ENCODE data around the gene TIGAR. TPM values are rescaled to one million over a fixed set of nuclear protein-coding genes. Genes with fewer than 3 reads are reported as not detected.

TIGAR gene
- total and polyA plus RNA-seq, 2 experiments from 2014 or later = 9.3 to 23.6 TPM

- in situ Hi-C loops (cut with MboI) = loop anchor here (10.0 kb wide), 1 partner anchor 384 kb away; no protein-coding TSS in a partner anchor
- no peak overlapping the region for H3K4me2 ChIP-seq (ENCODE audit: unreplicated experiment)
- no peak overlapping the region for H3K9ac ChIP-seq
- no peaks in the 10 kb centered on the region for H3K4me1 ChIP-seq (ENCODE audit: insufficient read depth)
- H3K9me3 ChIP-seq (ENCODE audit: low read depth) = no peaks in the 10 kb centered on the region
- H3K9me2 ChIP-seq (ENCODE audit: insufficient read depth) = no peaks in the 10 kb centered on the region
- no peak overlapping the region for H3K4me3 ChIP-seq
- DNase-seq = no peak
- WGBS, 2 experiments (ENCODE audit: low coverage in 1 of 2, low lambda C conversion rate in 2 of 2, missing lambda C conversion rate in 2 of 2) = 33 to 35% methylated on average over 15 of the region's 15 CpGs
- TF ChIP-seq EZH2phosphoT487 (IDR thresholded peaks at IDR 0.05; ENCODE audit: insufficient read depth, low read depth) = no peak
- no peak for TF ChIP-seq EZH2 (IDR thresholded peaks at IDR 0.05; ENCODE audit: insufficient read depth, poor library complexity, severe bottlenecking)
- H3K79me2 ChIP-seq (ENCODE audit: insufficient read depth) = no peaks in the 10 kb centered on the region
- no peaks in the 10 kb centered on the region for H3K36me3 ChIP-seq (ENCODE audit: low read depth)
- no peaks in the 10 kb centered on the region for H3F3A ChIP-seq (ENCODE audit: insufficient read depth)
- H4K20me1 ChIP-seq (ENCODE audit: insufficient read depth) = no peaks in the 10 kb centered on the region
- peaks cover 57% of the 10 kb centered on the region for H3K27me3 ChIP-seq (replicated peaks; ENCODE audit: insufficient read depth)
- no peak overlapping the region for H2AFZ ChIP-seq
- H3K27ac ChIP-seq = no peak overlapping the region
These were observed 42.5 kb upstream of the TIGAR start for GRCh38 chr12:4278329-4279197.

GRCh38 chr12:4279198-4279690 is 41.8 kb upstream of the TIGAR start:
- Histone ChIP-seq H3K9me3 (ENCODE audit: low read depth) (no peaks in the 10 kb centered on the region), H3K4me1 (ENCODE audit: insufficient read depth) (no peaks in the 10 kb centered on the region), H3K27ac (no peak overlapping the region), H3K4me2 (ENCODE audit: unreplicated experiment) (no peak overlapping the region), H3K36me3 (ENCODE audit: low read depth) (no peaks in the 10 kb centered on the region), H3K27me3 (replicated peaks; ENCODE audit: insufficient read depth) (peaks cover 50% of the 10 kb centered on the region), H3K79me2 (ENCODE audit: insufficient read depth) (no peaks in the 10 kb centered on the region), H3F3A (ENCODE audit: insufficient read depth) (no peaks in the 10 kb centered on the region), H3K9me2 (ENCODE audit: insufficient read depth) (no peaks in the 10 kb centered on the region), H3K9ac (no peak overlapping the region), H3K4me3 (no peak overlapping the region), H4K20me1 (ENCODE audit: insufficient read depth) (no peaks in the 10 kb centered on the region), H2AFZ (no peak overlapping the region)
- DNase-seq = no peak
- TF ChIP-seq EZH2 (IDR thresholded peaks at IDR 0.05; ENCODE audit: insufficient read depth, poor library complexity, severe bottlenecking) = no peak
- no peak for TF ChIP-seq EZH2phosphoT487 (IDR thresholded peaks at IDR 0.05; ENCODE audit: insufficient read depth, low read depth)
- WGBS, 2 experiments (ENCODE audit: low coverage in 1 of 2, low lambda C conversion rate in 2 of 2, missing lambda C conversion rate in 2 of 2) = 61 to 63% methylated on average over 10 of the region's 10 CpGs
- in situ Hi-C loops (cut with MboI) = loop anchor here (10.0 kb wide), 1 partner anchor 384 kb away; no protein-coding TSS in a partner anchor

GRCh38 chr12:4280351-4281163 is 40.5 kb upstream of the TIGAR start:
- Histone ChIP-seq H3K4me1 (ENCODE audit: insufficient read depth) (no peaks in the 10 kb centered on the region), H3K9me3 (ENCODE audit: low read depth) (no peaks in the 10 kb centered on the region), H4K20me1 (ENCODE audit: insufficient read depth) (no peaks in the 10 kb centered on the region), H3K9me2 (ENCODE audit: insufficient read depth) (no peaks in the 10 kb centered on the region), H3K4me3 (no peak overlapping the region), H3F3A (ENCODE audit: insufficient read depth) (no peaks in the 10 kb centered on the region), H3K79me2 (ENCODE audit: insufficient read depth) (no peaks in the 10 kb centered on the region), H3K27me3 (replicated peaks; ENCODE audit: insufficient read depth) (peaks cover 37% of the 10 kb centered on the region), H3K27ac (no peak overlapping the region), H3K9ac (no peak overlapping the region), H2AFZ (no peak overlapping the region), H3K36me3 (ENCODE audit: low read depth) (no peaks in the 10 kb centered on the region), H3K4me2 (ENCODE audit: unreplicated experiment) (no peak overlapping the region)
- in situ Hi-C loops (cut with MboI) = no loop called here
- DNase-seq = no peak
- no peak for TF ChIP-seq EZH2phosphoT487 (IDR thresholded peaks at IDR 0.05; ENCODE audit: insufficient read depth, low read depth)
- TF ChIP-seq EZH2 (IDR thresholded peaks at IDR 0.05; ENCODE audit: insufficient read depth, poor library complexity, severe bottlenecking) = no peak
- WGBS, 2 experiments (ENCODE audit: low coverage in 1 of 2, low lambda C conversion rate in 2 of 2, missing lambda C conversion rate in 2 of 2) = 28 to 31% methylated on average over 15 of the region's 15 CpGs

- Histone ChIP-seq H3K9me2 (ENCODE audit: insufficient read depth) (no peaks in the 10 kb centered on the region), H3K9me3 (ENCODE audit: low read depth) (no peaks in the 10 kb centered on the region), H4K20me1 (ENCODE audit: insufficient read depth) (no peaks in the 10 kb centered on the region), H2AFZ (no peak overlapping the region), H3K27me3 (replicated peaks; ENCODE audit: insufficient read depth) (peaks cover 30% of the 10 kb centered on the region), H3K36me3 (ENCODE audit: low read depth) (no peaks in the 10 kb centered on the region), H3K4me2 (ENCODE audit: unreplicated experiment) (no peak overlapping the region), H3K4me3 (no peak overlapping the region), H3F3A (ENCODE audit: insufficient read depth) (no peaks in the 10 kb centered on the region), H3K79me2 (ENCODE audit: insufficient read depth) (no peaks in the 10 kb centered on the region), H3K4me1 (ENCODE audit: insufficient read depth) (no peaks in the 10 kb centered on the region), H3K27ac (no peak overlapping the region), H3K9ac (no peak overlapping the region)
- WGBS, 2 experiments (ENCODE audit: low coverage in 1 of 2, low lambda C conversion rate in 2 of 2, missing lambda C conversion rate in 2 of 2) = 53% methylated on average over 16 of the region's 16 CpGs
- in situ Hi-C loops (cut with MboI) = no loop called here
- TF ChIP-seq EZH2phosphoT487 (IDR thresholded peaks at IDR 0.05; ENCODE audit: insufficient read depth, low read depth) (no peak), EZH2 (IDR thresholded peaks at IDR 0.05; ENCODE audit: insufficient read depth, poor library complexity, severe bottlenecking) (no peak)
- peak; percentile 31 for DNase-seq
These were observed 39.8 kb upstream of the TIGAR start for GRCh38 chr12:4281173-4281654.
